Measurements from ENCODE around the gene LLGL2. TPM values are rescaled to one million over a fixed set of nuclear protein-coding genes. Genes with fewer than 3 reads are reported as not detected.
A peak's percentile ranks its signal among the peaks of the same experiment; 100 is the strongest.

Gene LLGL2
- total and polyA plus RNA-seq, 2 donors (not counting 1 experiment from before 2014, with no cell fraction given): 40.6 to 52.0 TPM

- Mint-ChIP-seq H3K9me3 (ENCODE audit: insufficient read depth) (no peaks in the 10 kb centered on the region), H3K4me1 (peaks cover 18% of the 10 kb centered on the region), H3K27me3 (no peaks in the 10 kb centered on the region), H3K4me3 (peak overlapping the region; percentile 67), H3K27ac (peak overlapping the region; percentile 74)
- H3K4me3 ChIP-seq (ENCODE audit: control extremely low read depth in 1 of 5, extremely low read depth in 1 of 5, insufficient read depth in 1 of 5, low read depth in 2 of 5, low read length in 4 of 5): no peak overlapping the region
- ATAC-seq (ENCODE audit: low read depth) (no peak), DNase-seq (peak; percentile 27)
- no peaks in the 10 kb centered on the region for H3K79me2 ChIP-seq (ENCODE audit: control insufficient read depth, insufficient read depth, low read length)
- peaks cover 23% of the 10 kb centered on the region for H4K20me1 ChIP-seq (ENCODE audit: control insufficient read depth, insufficient read depth, low read length, poor library complexity, severe bottlenecking)
- no peaks in the 10 kb centered on the region for H3K27me3 ChIP-seq (replicated peaks in 1 of 4; ENCODE audit: control extremely low read depth in 1 of 4, control insufficient read depth in 3 of 4, insufficient read depth in 4 of 4, low read length in 3 of 4)
- POLR2A ChIA-PET: no interaction called here
- intact Hi-C loops (cut with micrococcal nuclease): no loop called here
- H3K4me1 ChIP-seq (ENCODE audit: control insufficient read depth in 2 of 2, insufficient read depth in 2 of 2, low read length in 2 of 2): peaks cover 4 to 20% of the 10 kb centered on the region in 2 donors
- H3K27ac ChIP-seq (ENCODE audit: low read length in 2 of 2): no peak overlapping the region
- TF ChIP-seq CTCF (IDR thresholded peaks at IDR 0.05) (no peak), EZH2 (IDR thresholded peaks at IDR 0.05; ENCODE audit: borderline replicate concordance, insufficient read depth, low read depth, low read length, poor library complexity, severe bottlenecking) (no peak)
- CTCF ChIA-PET: interaction anchor here (1.0 to 2.5 kb wide), 6 partner anchors 10 to 163 kb away, joined by 3 to 13 read pairs (median 4); partner anchors contain the start of genes LLGL2, SMIM5 and TSEN54
- H3K9ac ChIP-seq (ENCODE audit: low read length): no peak overlapping the region
- H3K36me3 ChIP-seq (replicated peaks in 1 of 2; ENCODE audit: control extremely low read depth in 1 of 2, control insufficient read depth in 1 of 2, extremely low read depth in 1 of 2, insufficient read depth in 2 of 2, low read length in 1 of 2): peaks cover 0 to 14% of the 10 kb centered on the region in 2 experiments
- 89% methylated on average over 12 of the region's 12 CpGs for WGBS (ENCODE audit: insufficient coverage)
- H3K9me3 ChIP-seq (ENCODE audit: control extremely low read depth in 1 of 3, control insufficient read depth in 2 of 3, insufficient read depth in 1 of 3, low read length in 2 of 3): no peaks in the 10 kb centered on the region
- H2AFZ ChIP-seq (ENCODE audit: insufficient read depth, low read depth, low read length, poor library complexity, severe bottlenecking): no peak overlapping the region
- no peak overlapping the region for H3K4me2 ChIP-seq (replicated peaks; ENCODE audit: low read depth, low read length, poor library complexity, severe bottlenecking)
Measured at GRCh38 chr17:75590849-75591721, 65.6 kb downstream of the LLGL2 start.

GRCh38 chr17:75591722-75592302 lies 66.3 kb downstream of the LLGL2 start:
- peaks cover 0 to 14% of the 10 kb centered on the region in 2 experiments for H3K36me3 ChIP-seq (replicated peaks in 1 of 2; ENCODE audit: control extremely low read depth in 1 of 2, control insufficient read depth in 1 of 2, extremely low read depth in 1 of 2, insufficient read depth in 2 of 2, low read length in 1 of 2)
- no peak overlapping the region for H3K4me2 ChIP-seq (replicated peaks; ENCODE audit: low read depth, low read length, poor library complexity, severe bottlenecking)
- no peak for DNase-seq
- no peak overlapping the region for H3K9ac ChIP-seq (ENCODE audit: low read length)
- CTCF ChIA-PET: interaction anchor here (1.0 to 2.5 kb wide), 4 partner anchors 9 to 164 kb away, joined by 3 to 13 read pairs (median 4); partner anchors contain the start of gene TSEN54
- no peak overlapping the region for H3K4me3 ChIP-seq (ENCODE audit: control extremely low read depth in 1 of 5, extremely low read depth in 1 of 5, insufficient read depth in 1 of 5, low read depth in 2 of 5, low read length in 4 of 5)
- H3K27me3 ChIP-seq (replicated peaks in 1 of 4; ENCODE audit: control extremely low read depth in 1 of 4, control insufficient read depth in 3 of 4, insufficient read depth in 4 of 4, low read length in 3 of 4): no peaks in the 10 kb centered on the region
- H4K20me1 ChIP-seq (ENCODE audit: control insufficient read depth, insufficient read depth, low read length, poor library complexity, severe bottlenecking): peaks cover 24% of the 10 kb centered on the region
- POLR2A ChIA-PET: no interaction called here
- TF ChIP-seq CTCF (IDR thresholded peaks at IDR 0.05) (no peak), EZH2 (IDR thresholded peaks at IDR 0.05; ENCODE audit: borderline replicate concordance, insufficient read depth, low read depth, low read length, poor library complexity, severe bottlenecking) (no peak)
- no peaks in the 10 kb centered on the region for H3K9me3 ChIP-seq (ENCODE audit: control extremely low read depth in 1 of 3, control insufficient read depth in 2 of 3, insufficient read depth in 1 of 3, low read length in 2 of 3)
- Mint-ChIP-seq H3K4me1 (peaks cover 17% of the 10 kb centered on the region), H3K4me3 (no peak overlapping the region), H3K9me3 (ENCODE audit: insufficient read depth) (no peaks in the 10 kb centered on the region), H3K27ac (no peak overlapping the region), H3K27me3 (no peaks in the 10 kb centered on the region)
- H3K4me1 ChIP-seq (ENCODE audit: control insufficient read depth in 2 of 2, insufficient read depth in 2 of 2, low read length in 2 of 2): peaks cover 4 to 20% of the 10 kb centered on the region in 2 donors
- WGBS (ENCODE audit: insufficient coverage): 78% methylated on average over 4 of the region's 7 CpGs
- no peaks in the 10 kb centered on the region for H3K79me2 ChIP-seq (ENCODE audit: control insufficient read depth, insufficient read depth, low read length)
- H3K27ac ChIP-seq (ENCODE audit: low read length in 2 of 2): no peak overlapping the region
- no peak overlapping the region for H2AFZ ChIP-seq (ENCODE audit: insufficient read depth, low read depth, low read length, poor library complexity, severe bottlenecking)
- ATAC-seq (ENCODE audit: low read depth): no peak
- intact Hi-C loops (cut with micrococcal nuclease): no loop called here
